Parathyroid adenoma (tissue), 2 donors: ENCODE results near the gene SOBP.

Experiments used
- H2AFZ ChIP-seq: fragments of 300-600 bp; sonication (generic); one replicate; pipeline ENCODE4 v1.7.0; 2017; ENCODE audit warnings: antibody characterized with exemption, mild to moderate bottlenecking
- H3K27ac ChIP-seq: fragments of 300-600 bp; sonication (generic); one replicate; pipeline ENCODE4 v1.7.0; 2017
- H3K27me3 ChIP-seq: fragments of 300-600 bp; sonication (generic); one replicate; pipeline ENCODE4 v1.7.0; 2017; ENCODE audit warnings: low read length; ENCODE audit not compliant: control insufficient read depth, insufficient read depth
- H3K36me3 ChIP-seq: fragments of 300-600 bp; sonication (generic); one replicate; pipeline ENCODE4 v1.7.0; 2017; ENCODE audit warnings: low read length; ENCODE audit not compliant: control insufficient read depth, insufficient read depth
- H3K4me1 ChIP-seq: fragments of 300-600 bp; sonication (generic); one replicate; pipeline ENCODE4 v1.7.0; 2017; ENCODE audit warnings: control low read depth
- H3K4me2 ChIP-seq: fragments of 300-600 bp; sonication (generic); one replicate; pipeline ENCODE4 v1.7.0; 2017; ENCODE audit warnings: low read length
- H3K4me3 ChIP-seq: fragments of 300-600 bp; sonication (generic); one replicate; pipeline ENCODE4 v1.7.0; 2017; ENCODE audit warnings: low read depth, low read length
- H3K79me2 ChIP-seq: fragments of 300-600 bp; sonication (generic); one replicate; pipeline ENCODE4 v1.7.0; 2017; ENCODE audit warnings: control low read depth
- H3K9ac ChIP-seq: fragments of 300-600 bp; sonication (generic); one replicate; pipeline ENCODE4 v1.7.0; 2017; ENCODE audit warnings: mild to moderate bottlenecking
- H3K9me3 ChIP-seq: fragments of 300-600 bp; sonication (generic); one replicate; pipeline ENCODE4 v1.7.0; 2017; ENCODE audit warnings: low read length; ENCODE audit not compliant: control insufficient read depth
- CTCF ChIP-seq: fragments of 300-600 bp; sonication (generic); IDR thresholded peaks from one replicate; pipeline ENCODE4 v1.7.0; 2017; ENCODE audit warnings: antibody characterized with exemption, mild to moderate bottlenecking
- donor health status: primary hyperparathyroidism.

The SOBP gene

GRCh38 chr6:107491760-107492660 lies 2.1 kb downstream of the SOBP start:
- H3K36me3 ChIP-seq = no peaks in the 10 kb centered on the region
- H3K9ac ChIP-seq = no peak overlapping the region
- no peaks in the 10 kb centered on the region for H3K9me3 ChIP-seq
- H2AFZ ChIP-seq = peak overlapping the region; percentile 98
- no peak for TF ChIP-seq CTCF
- peak overlapping the region; percentile 75 for H3K4me3 ChIP-seq
- peaks cover 2% of the 10 kb centered on the region for H3K79me2 ChIP-seq
- H3K27me3 ChIP-seq = no peaks in the 10 kb centered on the region
- peak overlapping the region; percentile 74 for H3K4me2 ChIP-seq
- H3K4me1 ChIP-seq = peaks cover 37% of the 10 kb centered on the region
- H3K27ac ChIP-seq = no peak overlapping the region

- no peaks in the 10 kb centered on the region for H3K9me3 ChIP-seq
- H3K9ac ChIP-seq = no peak overlapping the region
- peak overlapping the region; percentile 38 for H3K4me2 ChIP-seq
- H2AFZ ChIP-seq = peak overlapping the region; percentile 31
- H3K27me3 ChIP-seq = no peaks in the 10 kb centered on the region
- H3K27ac ChIP-seq = no peak overlapping the region
- peaks cover 37% of the 10 kb centered on the region for H3K4me1 ChIP-seq
- H3K4me3 ChIP-seq = peak overlapping the region; percentile 7
- no peaks in the 10 kb centered on the region for H3K36me3 ChIP-seq
- TF ChIP-seq CTCF = no peak
- H3K79me2 ChIP-seq = peaks cover 2% of the 10 kb centered on the region
Measured at GRCh38 chr6:107493158-107494057, 3.5 kb downstream of the SOBP start.

- Histone ChIP-seq H3K79me2 (peaks cover 2% of the 10 kb centered on the region), H3K4me3 (no peak overlapping the region), H3K4me1 (peaks cover 34% of the 10 kb centered on the region), H3K9me3 (no peaks in the 10 kb centered on the region), H3K27me3 (no peaks in the 10 kb centered on the region), H3K4me2 (no peak overlapping the region), H3K36me3 (no peaks in the 10 kb centered on the region), H3K9ac (no peak overlapping the region), H2AFZ (no peak overlapping the region), H3K27ac (peak overlapping the region; percentile 25)
- TF ChIP-seq CTCF = no peak
Measured at GRCh38 chr6:107495196-107495643, 5.3 kb downstream of the SOBP start.

GRCh38 chr6:107495971-107496370 lies 6.1 kb downstream of the SOBP start:
- no peak overlapping the region for H3K4me2 ChIP-seq
- no peak overlapping the region for H2AFZ ChIP-seq
- H3K27me3 ChIP-seq = no peaks in the 10 kb centered on the region
- peaks cover 34% of the 10 kb centered on the region for H3K4me1 ChIP-seq
- H3K36me3 ChIP-seq = no peaks in the 10 kb centered on the region
- TF ChIP-seq CTCF = no peak
- H3K27ac ChIP-seq = no peak overlapping the region
- no peak overlapping the region for H3K9ac ChIP-seq
- peaks cover 2% of the 10 kb centered on the region for H3K79me2 ChIP-seq
- no peak overlapping the region for H3K4me3 ChIP-seq
- no peaks in the 10 kb centered on the region for H3K9me3 ChIP-seq
